HG03108 (cell line): ENCODE data around the gene HDAC2.
A peak's percentile ranks its signal among the peaks of the same experiment; 100 is the strongest.
"Not testable (repeated sequence)": the region's sequence is repeated elsewhere in the genome, so short reads cannot be mapped to it uniquely, and the experiment has no call there.

Experiments
- ATAC-seq: cut with Tn5 transposase; IDR thresholded peaks from one replicate; pipeline ENCODE4 v1.9.1; 2021; ENCODE audit warnings: moderate library complexity; ENCODE audit not compliant: unreplicated experiment

HDAC2 gene

DNA sequence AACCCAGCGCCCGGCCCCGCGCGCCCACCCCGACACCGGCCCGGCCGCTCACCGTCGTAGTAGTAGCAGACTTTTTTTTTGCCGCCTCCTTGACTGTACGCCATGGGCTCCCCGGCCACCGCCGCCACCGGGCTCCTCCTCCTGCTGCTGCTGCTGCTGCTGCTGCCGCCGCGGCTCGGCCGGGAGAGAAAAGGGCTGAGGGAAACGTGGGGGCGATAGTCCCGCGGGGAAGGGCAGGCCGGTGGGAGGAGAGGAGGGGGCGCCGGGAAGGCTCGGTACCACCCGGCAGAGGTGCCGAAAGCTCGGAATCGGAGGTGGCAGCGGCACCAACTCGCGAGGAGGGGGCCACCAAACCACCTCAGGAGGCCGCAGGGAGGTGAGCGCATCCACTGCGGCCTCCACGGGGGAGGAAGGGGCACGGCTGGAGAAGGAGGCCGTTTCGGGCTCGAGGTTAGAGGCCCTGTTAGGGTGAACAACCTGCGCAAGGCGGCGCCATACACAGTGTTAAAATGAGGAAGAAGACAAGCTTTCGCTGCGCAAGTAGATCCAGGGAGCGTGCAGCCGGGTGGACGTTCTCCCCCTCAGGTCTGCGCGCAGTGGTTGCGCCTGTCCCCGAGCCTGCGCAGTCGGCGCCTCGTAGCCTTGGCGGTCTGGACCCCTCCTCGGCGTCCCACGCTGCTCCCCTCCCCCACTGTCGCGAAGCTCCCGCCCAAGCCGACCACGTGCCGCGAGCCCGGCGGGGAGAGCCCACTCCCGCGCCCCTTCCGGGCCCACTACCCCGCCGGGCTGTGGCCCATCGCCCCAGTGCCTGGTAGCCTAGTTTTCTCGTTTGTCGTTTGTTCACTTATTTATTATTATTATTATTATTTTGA lies at the start of gene HDAC2:
Gene HDAC2 (minus strand): TSS at position 344 of the 872 bp plus-strand sequence. CDS start 240 bp downstream, at position 104.
- peak; percentile 86 for ATAC-seq

DNA sequence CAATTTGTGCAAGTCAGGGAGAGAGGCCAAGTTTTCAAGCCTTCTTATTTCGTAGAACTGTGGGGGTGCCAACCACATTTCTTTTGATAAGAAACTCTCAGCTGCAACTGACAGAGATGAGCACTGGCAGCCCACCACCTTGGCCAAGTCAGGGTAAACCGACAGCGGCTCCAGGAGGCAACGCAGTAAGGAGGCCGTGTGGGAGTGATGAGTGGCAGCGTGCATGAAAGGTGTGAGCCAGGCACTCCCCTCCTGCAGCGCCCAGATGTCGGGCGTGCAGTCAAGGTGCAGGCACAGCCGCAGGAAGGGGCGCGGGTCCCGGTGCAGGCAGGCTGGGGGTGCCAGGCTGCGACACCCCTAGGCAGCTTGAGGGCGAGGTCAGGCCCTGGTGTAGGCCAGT lies 49.2 kb upstream of the HDAC2 start:
- ATAC-seq = no peak

DNA sequence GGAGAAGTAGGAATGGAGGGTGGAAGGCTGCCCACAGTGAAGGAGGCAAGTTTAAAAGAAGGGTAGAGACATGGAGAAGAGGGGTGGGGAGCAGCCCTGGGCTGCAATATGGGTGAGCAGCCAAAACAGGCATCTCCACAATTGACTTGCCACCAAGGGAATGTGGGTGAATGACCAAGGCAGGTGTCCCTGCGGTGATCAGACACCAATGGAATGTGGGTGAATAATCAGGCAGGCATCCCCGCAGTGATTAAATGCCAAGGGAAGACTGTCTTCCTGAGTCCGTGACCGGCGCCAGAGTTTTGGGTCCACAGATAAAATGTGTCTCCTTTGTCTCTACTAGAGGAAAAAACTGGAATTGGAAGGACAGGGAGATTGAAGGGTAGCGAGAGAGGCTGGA lies 46.2 kb upstream of the HDAC2 start:
- ATAC-seq = not testable (repeated sequence)

DNA sequence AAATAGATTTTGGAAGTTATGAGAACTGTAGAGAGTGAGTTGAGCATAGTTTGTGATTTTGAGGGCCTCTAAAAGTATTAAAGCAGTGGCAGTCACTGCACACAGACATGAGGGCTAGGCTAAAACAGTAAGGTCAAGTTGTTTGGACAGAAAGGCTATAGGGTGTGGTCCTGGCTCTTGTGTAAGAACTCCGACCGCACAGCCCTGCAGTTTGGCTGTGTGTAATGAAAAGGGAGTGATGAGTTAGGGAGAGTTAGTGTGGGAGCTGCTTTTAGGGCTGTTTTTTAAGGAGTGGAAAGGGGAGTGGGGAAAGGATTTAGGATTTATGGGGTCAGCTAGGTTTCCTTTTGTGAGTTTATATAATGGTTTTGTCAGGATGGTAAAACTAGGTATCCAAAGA lies 43.2 kb upstream of the HDAC2 start:
- not testable (repeated sequence) for ATAC-seq

DNA sequence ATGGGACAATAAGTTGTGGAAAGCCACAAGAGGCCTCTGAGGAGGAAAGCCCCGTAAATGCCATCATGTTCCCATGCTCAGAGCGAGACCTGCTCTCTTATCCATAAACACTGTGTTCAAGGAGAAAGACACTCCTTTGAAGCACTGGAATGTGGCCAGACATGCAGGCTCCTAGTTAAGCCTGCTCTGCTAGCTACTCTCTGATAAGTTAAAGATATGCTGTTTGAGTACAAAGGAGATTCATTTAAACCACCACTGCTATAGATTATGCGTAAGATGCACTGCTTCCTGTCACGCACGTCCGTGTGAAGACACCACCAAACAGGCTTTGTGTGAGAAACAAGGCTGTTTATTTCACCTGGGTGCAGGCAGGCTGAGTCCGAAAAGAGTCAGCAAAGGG lies 40.5 kb upstream of the HDAC2 start:
- ATAC-seq = not testable (repeated sequence)

DNA sequence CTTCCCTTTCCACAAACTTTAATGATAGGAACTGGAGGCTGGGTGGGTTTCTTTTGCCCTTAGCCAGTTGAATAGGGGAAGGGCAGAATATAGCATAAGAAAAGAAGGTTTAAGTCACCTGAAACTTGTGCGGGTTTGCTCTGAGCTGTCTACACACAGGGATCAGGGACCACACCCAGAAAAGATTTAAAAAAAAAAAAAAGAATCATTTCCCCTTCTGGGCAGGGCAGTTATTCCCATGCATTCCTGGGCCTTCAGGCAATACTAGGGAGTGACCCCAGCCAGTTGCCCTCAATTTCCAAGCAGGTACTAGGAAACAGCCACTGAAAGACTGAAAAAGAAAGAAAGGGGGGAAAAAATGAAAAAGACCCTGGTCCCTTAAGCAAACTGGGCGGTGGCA lies 39.6 kb upstream of the HDAC2 start:
- no peak for ATAC-seq

GRCh38 chr6:114009192-114009591 lies 38.2 kb upstream of the HDAC2 start:
- ATAC-seq = no peak

DNA sequence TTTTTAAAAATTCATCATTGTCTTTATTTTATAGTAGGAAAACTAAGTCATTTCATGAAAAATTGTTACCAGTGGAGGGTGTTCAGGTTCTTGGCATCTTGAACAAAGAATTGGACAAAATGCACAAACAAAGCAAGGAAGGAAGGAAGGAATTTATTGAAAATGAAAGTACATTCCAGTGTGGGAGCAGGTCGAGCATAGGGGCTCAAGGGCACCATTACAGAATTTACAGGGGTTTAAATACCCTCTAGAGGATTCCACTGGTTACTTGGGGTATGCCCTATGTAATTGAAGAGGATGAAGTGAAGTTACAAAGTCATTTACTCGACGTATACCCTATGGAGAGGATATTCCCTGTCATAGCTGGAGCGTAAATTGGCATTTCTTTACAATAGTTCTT lies 37.4 kb upstream of the HDAC2 start:
- ATAC-seq = no peak

DNA sequence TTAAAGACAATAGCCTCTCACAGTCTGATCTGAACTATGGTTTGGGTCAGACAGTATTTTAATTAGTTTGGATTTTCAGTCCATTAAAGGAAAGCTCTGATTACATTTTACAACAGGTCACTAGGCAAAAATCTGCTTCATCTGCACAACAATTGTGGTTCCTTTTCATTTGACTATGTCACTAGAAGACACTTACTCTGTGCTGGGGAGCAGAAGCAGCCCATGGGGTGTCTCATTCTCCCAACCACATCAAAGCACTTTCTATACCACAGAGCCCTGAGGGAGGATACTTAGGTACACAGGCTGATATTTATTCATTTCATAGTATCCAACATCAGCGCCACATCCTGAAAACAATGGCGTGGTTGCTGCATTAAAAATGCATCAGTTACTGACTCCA lies 36.6 kb upstream of the HDAC2 start:
- no peak for ATAC-seq

- ATAC-seq = no peak
Observed at GRCh38 chr6:114001354-114001753, 30.4 kb upstream of the HDAC2 start.

GRCh38 chr6:114000069-114000468 lies 29.1 kb upstream of the HDAC2 start:
- no peak for ATAC-seq

- ATAC-seq = no peak
Observed at GRCh38 chr6:113999284-113999683, 28.3 kb upstream of the HDAC2 start.

GRCh38 chr6:113998811-113999210 lies 27.9 kb upstream of the HDAC2 start:
- no peak for ATAC-seq

DNA sequence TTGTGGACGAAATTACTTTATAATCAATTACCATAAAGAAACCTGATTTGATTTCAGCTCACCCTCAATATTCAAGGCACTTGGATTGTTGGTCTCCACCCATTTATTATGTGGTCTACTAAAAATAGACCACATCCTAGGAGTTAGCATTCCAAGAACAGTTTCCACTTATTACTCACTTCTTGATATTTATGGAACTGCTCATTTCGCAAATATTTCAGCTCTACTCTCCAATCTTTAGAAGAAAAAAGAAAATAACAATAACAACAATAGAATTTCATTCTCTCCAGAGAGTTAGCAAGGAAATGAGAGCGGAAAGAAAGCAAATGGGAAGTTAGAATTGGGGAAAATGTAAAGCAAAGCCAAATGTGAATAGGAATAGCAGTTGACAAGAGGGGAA lies 26.2 kb upstream of the HDAC2 start:
- ATAC-seq = no peak

- ATAC-seq = no peak
Observed at GRCh38 chr6:113995634-113996033, 24.7 kb upstream of the HDAC2 start.

- ATAC-seq = peak; percentile 86
Observed at GRCh38 chr6:113994934-113995342, 24.0 kb upstream of the HDAC2 start.

- ATAC-seq = no peak
Observed at GRCh38 chr6:113989675-113990074, 18.7 kb upstream of the HDAC2 start.

DNA sequence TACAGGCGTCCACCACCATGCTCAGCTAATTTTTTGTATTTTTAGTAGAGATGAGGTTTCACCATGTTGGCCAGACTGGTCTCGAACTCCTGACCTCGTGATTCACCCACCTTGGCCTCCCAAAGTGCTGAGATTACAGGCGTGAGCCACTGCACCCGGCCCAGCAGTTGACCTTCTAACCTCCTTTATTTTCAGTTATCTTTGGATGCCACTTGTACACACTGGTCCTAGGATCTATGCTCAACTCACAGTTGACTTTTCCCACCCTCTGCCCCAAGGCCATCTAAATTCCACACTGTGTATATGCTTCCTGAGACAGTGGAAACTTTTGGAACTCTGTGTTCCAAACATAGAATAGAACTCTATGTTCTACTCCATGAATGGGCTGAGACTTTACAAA lies 11.7 kb upstream of the HDAC2 start:
- not testable (repeated sequence) for ATAC-seq

GRCh38 chr6:113982055-113982550 lies 11.2 kb upstream of the HDAC2 start:
- no peak for ATAC-seq

DNA sequence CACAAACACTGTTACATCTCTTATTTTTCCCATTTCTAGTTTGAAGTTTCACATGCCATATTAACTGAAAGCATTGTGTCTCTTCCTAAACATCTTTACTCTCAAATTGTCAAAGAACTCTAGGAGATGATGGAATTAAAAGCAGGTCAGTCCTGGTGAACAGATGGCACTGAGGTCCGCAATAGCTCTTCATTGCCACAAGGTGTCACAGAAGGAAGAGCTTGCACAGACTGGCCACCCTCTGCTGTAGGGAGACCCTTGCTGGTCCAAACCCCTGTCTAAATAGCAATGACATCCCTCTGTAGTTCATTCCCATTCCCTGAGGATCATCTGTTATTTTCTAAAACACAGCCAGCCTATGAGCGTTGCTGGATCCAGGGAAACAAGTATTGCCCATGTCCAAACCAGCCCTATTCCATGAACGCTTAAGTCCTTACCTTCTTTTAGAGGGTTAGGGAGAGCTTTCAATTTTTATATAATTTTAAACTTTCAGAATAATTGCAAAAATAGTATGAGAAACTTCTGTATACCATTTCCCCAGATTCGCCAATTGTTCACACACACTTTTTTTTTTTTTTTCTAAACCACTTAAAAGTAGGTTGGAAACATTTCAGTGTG lies 10.1 kb upstream of the HDAC2 start:
- no peak for ATAC-seq

- no peak for ATAC-seq
Observed at GRCh38 chr6:113979937-113980336, 9.0 kb upstream of the HDAC2 start.

DNA sequence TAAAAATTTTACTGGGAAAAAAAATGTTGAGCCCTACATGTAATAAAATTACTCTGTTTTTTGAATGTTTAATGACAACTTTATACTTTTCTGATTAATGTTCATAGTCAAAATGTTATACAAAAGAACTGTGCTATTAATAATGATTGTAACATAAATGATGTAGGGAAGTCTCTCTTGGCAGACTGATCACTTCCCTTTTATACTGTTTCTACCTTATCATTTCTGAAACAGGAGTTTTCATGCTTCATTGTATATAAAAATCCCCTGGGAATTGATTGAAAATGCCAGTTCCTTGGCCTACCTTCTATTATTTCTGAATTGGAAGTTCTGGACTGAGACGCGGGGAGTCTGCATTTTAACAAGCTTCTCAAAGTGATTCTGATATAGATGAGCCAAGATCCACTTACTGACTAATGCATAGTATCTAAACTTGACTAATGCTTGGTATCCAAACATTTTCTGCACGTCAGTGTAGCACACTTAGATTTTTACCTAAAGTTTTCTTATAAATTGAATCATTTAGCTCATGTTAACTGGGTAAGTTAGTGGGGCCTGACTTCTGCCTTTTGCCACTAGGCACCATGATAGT lies 7.2 kb upstream of the HDAC2 start:
- no peak for ATAC-seq
